T-helper 2 cell treated with Interferon-gamma antibody and Interleukin-4, amounts not matched to agents 5 μg/mL and 100 μg/mL, for 36 hours (primary cell): Measurements from ENCODE around the gene NR1H2.

Source experiments
- DNase-seq: peaks from one replicate; pipeline ENCODE4 v3.0.0; 2021; ENCODE audit warnings: low spot score
- H3K27ac Mint-ChIP-seq: one replicate; pipeline ENCODE4 v1.8.0; 2021; ENCODE audit warnings: mild to moderate bottlenecking, mixed read lengths
- H3K27me3 Mint-ChIP-seq: one replicate; pipeline ENCODE4 v1.8.0; 2021; ENCODE audit warnings: low read depth, mixed read lengths
- H3K36me3 Mint-ChIP-seq: one replicate; pipeline ENCODE4 v1.8.0; 2021; ENCODE audit warnings: low read depth, mixed read lengths
- H3K4me1 Mint-ChIP-seq: one replicate; pipeline ENCODE4 v1.8.0; 2021; ENCODE audit warnings: low read depth, mixed read lengths
- H3K4me3 Mint-ChIP-seq: one replicate; pipeline ENCODE4 v1.8.0; 2022; ENCODE audit warnings: mild to moderate bottlenecking, moderate library complexity, mixed read lengths
- H3K9me3 Mint-ChIP-seq: one replicate; pipeline ENCODE4 v1.8.0; 2021; ENCODE audit warnings: mixed read lengths

Gene NR1H2

DNA sequence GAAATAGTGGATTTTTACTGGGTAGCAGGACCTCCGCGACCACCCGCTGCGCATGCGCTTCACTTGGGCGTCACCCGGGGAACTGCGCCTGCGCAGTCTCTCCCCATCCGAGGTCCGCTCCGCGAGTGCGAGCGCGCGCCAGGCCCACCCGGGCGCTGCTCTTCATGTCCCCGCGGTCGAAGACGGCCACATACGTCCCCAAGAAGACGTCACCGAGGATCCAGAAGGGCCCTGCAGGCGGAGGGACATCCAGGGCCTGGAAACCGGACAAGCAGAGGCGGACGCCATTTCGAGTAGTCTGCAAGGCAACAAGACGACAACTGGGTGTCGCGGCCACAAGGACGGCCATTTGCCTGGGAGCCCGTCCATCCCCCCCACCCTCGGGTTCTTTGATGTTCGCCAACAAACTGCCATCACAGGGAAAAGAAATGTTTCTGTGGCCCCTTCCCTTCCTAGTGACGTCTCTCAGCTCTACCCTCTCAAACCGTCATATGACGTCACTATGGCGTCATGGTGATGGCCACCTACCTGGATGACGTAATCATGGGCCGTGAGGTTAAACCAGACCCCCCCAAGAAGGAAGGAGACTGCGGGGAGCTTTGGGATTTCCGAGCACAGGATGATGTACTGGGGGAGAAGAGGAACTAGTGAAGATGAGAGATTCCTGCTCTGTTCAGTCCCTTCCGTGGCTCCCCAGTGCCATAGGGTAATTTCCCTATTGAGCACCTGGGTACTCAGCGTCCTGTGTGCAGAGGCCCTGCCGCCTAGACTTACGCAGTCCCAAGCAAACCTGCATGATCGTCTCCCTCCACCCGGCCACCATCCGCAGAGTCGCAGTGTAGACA lies 17.6 kb upstream of the NR1H2 start:
- no peaks in the 10 kb centered on the region for H3K9me3 Mint-ChIP-seq
- H3K36me3 Mint-ChIP-seq = peaks cover 2% of the 10 kb centered on the region
- H3K27me3 Mint-ChIP-seq = no peaks in the 10 kb centered on the region
- H3K4me3 Mint-ChIP-seq = peak overlapping the region; percentile 92
- peaks cover 40% of the 10 kb centered on the region for H3K4me1 Mint-ChIP-seq
- H3K27ac Mint-ChIP-seq = peak overlapping the region; percentile 98
- DNase-seq = peak; percentile 82

DNA sequence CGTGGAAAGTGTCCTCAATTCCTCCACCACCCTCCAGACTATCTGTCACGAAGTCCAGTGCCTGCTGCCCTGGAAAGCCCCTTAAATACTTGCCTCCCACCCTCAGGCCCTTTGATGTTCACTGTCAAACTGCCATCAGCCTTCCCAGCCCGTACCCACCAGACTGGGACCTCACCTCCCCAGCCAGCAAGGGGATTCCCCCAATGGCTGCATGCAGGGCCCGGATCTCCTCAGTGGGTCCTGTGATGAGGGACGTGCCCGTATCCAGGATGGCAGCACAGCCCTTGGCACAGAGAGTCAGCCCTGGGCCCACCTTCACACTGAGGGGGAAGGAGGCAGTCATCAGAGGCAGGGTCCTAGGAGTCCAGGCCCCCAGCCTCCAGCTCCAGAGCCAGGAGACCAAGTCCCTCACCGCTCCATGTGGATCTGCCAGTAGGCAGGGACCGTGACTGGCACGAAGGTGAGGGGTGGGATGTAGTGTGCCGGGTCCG lies 16.9 kb upstream of the NR1H2 start:
- Mint-ChIP-seq H3K27ac (peak overlapping the region; percentile 98), H3K4me3 (peak overlapping the region; percentile 92)

DNA sequence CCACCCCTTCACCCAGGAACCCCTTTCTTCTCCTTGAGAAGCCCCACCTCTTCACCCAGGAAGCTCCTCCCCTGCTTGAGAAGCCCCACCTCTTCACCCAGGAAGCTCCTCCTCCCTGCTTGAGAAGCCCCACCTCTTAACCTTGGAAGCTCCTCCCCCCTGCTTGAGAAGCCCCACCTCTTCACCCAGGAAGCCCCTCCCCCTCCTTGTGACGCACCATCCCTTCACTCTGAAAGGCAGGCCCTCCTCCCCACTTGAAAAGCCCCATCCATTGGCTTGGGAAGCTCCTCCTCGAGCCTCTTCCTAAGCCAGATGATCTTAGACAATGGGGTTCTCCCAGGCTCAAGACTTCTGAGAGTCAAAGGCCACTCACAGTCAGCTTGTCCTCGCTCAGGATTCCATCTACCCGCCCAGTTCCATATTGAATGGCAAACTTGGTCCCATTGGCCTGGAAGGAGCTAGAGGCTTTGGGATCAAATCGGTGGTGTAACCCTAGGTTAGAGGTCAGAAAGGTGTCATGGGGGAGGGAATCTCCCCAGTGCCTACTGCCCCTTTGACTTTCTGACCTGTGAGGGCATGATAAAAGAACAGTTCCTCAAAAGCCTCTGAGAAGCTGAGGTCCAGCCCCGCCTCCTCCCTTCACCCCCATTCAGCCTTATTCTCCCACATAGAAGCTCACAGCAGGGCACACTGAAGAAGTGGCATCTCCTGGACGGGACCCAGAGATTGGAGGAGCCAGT lies 14.8 kb upstream of the NR1H2 start:
- H3K9me3 Mint-ChIP-seq = no peaks in the 10 kb centered on the region
- DNase-seq = no peak
- peaks cover 2% of the 10 kb centered on the region for H3K36me3 Mint-ChIP-seq
- peak overlapping the region; percentile 64 for H3K27ac Mint-ChIP-seq
- no peaks in the 10 kb centered on the region for H3K27me3 Mint-ChIP-seq
- H3K4me3 Mint-ChIP-seq = no peak overlapping the region
- peaks cover 53% of the 10 kb centered on the region for H3K4me1 Mint-ChIP-seq

More for the DNA sequence above, 16.9 kb upstream of the NR1H2 start:
- Mint-ChIP-seq H3K36me3 (peaks cover 2% of the 10 kb centered on the region), H3K4me1 (peaks cover 41% of the 10 kb centered on the region), H3K9me3 (no peaks in the 10 kb centered on the region), H3K27me3 (no peaks in the 10 kb centered on the region)
- no peak for DNase-seq

DNA sequence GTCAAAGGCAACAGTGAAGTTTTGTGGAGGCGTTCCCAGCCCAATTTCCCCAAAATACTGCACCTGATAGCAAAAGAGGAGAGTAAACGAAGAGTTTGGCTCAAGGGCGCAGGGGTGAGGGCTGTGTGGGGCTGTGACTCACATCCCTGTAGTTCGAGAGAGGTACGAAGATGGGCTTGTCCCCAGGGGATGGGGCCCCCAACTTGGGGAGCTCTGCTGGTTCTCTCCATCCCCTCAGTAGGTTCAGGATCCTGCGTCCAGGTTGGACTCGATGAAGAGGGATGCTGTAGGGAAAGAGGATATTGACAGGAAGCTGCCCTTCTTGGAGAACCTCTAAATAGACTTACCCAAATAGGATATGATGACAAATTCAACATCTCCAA lies 14.2 kb upstream of the NR1H2 start:
- DNase-seq = no peak
- peaks cover 2% of the 10 kb centered on the region for H3K36me3 Mint-ChIP-seq

DNA sequence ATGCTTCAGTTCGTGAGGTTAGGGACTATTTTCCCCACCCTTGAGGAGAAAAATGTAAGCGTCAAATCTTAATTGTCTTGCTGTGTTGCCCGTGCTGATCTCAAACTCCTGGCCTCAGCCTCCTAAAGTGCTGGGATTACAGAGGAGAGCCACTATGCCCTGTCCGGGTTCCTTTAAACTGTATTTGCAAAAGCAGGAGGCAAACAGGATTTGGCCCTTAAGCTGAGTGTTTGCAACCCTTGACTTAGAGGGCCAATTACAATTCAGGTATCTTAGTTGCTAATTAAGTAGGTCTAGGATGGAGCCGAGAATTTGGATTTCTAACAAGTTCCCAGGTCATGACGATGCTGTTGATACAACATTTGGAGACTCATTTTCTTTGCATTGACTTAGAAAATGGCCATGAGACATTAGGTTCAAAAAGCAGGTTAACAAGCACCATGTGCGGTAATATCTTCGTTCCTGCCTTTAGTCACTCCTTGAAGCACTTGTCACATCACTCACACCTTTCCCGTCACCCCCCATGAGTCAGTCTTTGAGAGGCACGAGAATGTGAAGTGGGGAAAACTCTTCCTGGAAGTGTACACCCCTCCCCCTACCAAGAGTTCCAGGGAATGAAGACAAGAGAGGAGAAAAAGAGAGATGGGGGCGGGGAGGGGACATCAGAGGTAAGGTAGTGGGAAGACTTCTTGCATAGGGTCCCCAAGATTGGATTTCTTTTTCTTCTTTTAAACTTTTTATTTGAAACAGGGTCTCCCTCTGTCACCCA lies 13.4 kb upstream of the NR1H2 start:
- Mint-ChIP-seq H3K27ac (peak overlapping the region; percentile 77), H3K27me3 (no peaks in the 10 kb centered on the region), H3K36me3 (peaks cover 2% of the 10 kb centered on the region), H3K9me3 (no peaks in the 10 kb centered on the region), H3K4me1 (peaks cover 51% of the 10 kb centered on the region), H3K4me3 (peak overlapping the region; percentile 47)
- peak; percentile 53 for DNase-seq

More for the DNA sequence above, 14.2 kb upstream of the NR1H2 start:
- no peaks in the 10 kb centered on the region for H3K27me3 Mint-ChIP-seq
- H3K9me3 Mint-ChIP-seq = no peaks in the 10 kb centered on the region
- H3K4me3 Mint-ChIP-seq = no peak overlapping the region
- peak overlapping the region; percentile 66 for H3K27ac Mint-ChIP-seq
- H3K4me1 Mint-ChIP-seq = peaks cover 51% of the 10 kb centered on the region

DNA sequence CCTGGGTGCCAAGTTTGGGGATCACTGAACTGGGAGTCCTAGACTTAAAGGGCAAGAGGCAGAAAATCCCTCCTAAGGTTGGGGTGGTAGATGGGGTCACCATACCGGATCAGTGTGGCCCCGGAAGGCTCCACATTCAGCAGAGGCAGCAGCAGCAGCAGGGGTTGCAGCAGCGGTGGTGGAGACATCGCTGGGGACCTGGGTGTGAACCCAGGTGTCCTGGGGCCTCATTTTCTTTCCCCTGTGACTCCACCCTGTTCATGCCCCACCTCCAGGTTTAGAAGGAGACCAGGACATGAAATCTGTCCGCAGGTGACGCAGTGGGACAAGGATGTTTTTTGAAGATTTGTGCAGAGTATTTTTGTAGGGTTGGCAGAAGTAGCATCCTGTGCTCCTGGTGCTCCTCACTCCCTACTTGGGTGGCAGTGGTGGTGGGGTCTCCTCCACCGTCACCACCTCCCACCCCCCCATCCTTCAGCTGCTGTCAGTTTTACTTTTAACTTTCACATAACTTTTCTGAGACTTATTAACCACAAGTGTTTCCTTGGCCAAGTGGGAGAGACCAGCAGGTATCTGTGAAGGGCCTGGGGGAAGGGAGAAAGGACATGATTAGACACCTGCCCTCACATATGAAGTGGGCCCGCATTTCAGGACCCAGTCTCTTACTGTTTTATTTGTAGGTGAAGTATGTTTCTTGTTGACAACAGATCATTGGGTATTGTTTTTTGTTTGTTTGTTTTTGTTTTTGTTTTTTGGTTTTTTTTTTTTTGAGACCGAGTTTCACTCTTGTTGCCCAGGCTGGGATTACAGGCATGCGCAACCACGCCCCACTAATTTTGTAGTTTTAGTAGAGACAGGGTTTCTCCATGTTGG lies 10.6 kb upstream of the NR1H2 start, which contains the start of gene NAPSA:
Gene NAPSA (minus strand): TSS at position 206 of the 873 bp plus-strand sequence. CDS start 18 bp downstream, at position 188.
- Mint-ChIP-seq H3K4me1 (peaks cover 42% of the 10 kb centered on the region), H3K4me3 (peak within 1 kb of the TSS; percentile 47), H3K27ac (peak within 1 kb of the TSS; percentile 80), H3K36me3 (no peaks in the 10 kb centered on the region), H3K9me3 (no peaks in the 10 kb centered on the region), H3K27me3 (no peaks in the 10 kb centered on the region)
- no peak for DNase-seq

DNA sequence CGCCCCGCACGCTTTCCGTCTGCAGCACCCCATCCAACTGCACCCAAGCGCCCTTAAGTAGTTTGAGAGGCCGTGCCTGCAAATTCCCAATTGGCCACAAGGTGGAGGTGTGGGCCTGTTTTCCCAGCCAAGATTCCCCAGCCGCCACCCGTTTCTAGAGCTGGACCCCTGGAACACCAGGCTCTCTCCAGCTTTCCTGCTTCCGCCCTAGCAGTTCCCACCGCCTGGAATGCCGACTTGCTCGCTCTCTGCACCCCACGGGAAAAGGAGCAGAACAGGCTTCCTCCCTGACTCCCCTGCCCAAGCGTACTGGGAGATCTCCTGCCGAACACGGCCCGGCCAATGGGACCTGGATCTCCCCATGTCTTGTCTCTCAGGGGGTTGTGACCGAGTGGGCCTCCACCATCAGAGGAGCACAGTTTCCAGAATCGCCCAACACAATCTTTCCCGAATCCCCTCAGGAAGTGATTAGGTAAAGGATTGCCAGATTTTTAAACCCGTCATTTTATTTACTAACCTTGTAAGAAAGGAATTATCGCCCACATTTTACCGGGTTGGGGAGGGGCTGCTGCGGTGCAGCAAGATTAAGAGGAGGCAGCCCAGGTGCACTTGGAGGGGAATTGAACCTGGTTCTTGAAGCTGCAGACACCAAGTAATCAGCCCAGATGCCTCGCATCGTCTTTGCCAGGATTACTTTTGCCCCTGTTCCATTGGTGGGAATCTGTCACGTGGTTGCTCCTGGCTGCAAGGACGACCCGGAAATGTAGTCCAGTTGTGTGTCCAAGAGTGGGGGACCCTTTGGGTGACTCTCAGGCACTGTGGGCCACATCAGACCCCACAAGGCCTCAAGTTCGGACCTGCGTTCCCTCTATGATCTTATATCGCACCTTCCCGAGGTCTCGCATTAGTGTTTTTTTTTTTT lies 7.3 kb upstream of the NR1H2 start:
- Mint-ChIP-seq H3K4me1 (peaks cover 24% of the 10 kb centered on the region), H3K27me3 (no peaks in the 10 kb centered on the region), H3K27ac (peak overlapping the region; percentile 82), H3K4me3 (peak overlapping the region; percentile 92), H3K36me3 (no peaks in the 10 kb centered on the region), H3K9me3 (no peaks in the 10 kb centered on the region)
- peak; percentile 76 for DNase-seq

DNA sequence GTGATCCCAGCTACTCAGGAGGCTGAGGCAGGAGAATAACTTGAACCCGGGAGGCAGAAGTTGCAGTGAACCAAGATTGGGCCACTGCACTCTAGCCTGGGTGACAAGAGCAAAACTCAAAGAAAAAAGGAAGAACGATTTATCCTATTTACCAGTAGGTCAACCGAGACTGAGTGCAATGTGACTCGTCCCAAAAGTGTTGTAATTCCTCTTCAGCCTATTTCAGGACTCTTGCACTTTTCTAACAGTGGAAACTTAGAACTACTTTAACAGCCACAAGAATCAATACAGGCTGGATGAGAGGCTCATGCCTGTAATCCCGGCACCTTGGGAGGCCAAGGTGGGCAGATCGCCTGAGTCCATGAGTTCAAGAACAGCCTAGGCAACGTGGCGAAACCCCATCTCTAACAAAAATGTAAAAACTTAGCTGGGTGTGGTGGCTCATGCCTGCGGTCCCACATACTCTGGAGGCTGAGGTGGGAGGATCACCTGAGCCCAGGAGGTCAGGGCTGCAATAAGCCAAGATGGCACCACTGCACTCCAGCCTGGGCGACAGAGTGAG lies 4.3 kb upstream of the NR1H2 start:
- Mint-ChIP-seq H3K4me1 (peaks cover 18% of the 10 kb centered on the region), H3K27ac (no peak overlapping the region), H3K4me3 (no peak overlapping the region), H3K9me3 (no peaks in the 10 kb centered on the region), H3K27me3 (no peaks in the 10 kb centered on the region), H3K36me3 (peaks cover 3% of the 10 kb centered on the region)
- DNase-seq = no peak

DNA sequence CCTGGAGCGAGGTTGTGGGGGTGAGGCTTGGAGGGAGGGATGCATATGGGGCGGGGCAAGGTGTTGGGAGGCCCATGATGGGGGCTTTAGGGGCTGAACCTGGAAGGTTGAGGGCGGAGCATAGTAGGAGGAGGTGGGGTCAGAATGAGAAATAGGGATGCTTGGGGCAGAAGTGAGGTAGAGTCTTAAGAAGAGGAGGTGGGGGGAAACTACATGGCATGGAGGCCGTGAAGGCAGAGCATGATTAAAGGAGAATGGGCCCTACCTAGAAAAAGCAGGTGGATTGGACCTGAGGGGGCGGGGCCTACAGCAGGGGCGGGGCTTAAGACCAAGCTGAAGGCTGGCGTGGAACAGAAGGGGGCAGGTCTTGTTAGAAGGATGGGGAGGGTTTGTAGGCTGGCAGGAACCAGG lies 799 bp downstream of the NR1H2 start:
- H3K4me1 Mint-ChIP-seq = peaks cover 13% of the 10 kb centered on the region
- peak overlapping the region; percentile 98 for H3K27ac Mint-ChIP-seq
- DNase-seq = no peak
- H3K36me3 Mint-ChIP-seq = peaks cover 38% of the 10 kb centered on the region
- peak overlapping the region; percentile 88 for H3K4me3 Mint-ChIP-seq
- no peaks in the 10 kb centered on the region for H3K27me3 Mint-ChIP-seq
- H3K9me3 Mint-ChIP-seq = no peaks in the 10 kb centered on the region

DNA sequence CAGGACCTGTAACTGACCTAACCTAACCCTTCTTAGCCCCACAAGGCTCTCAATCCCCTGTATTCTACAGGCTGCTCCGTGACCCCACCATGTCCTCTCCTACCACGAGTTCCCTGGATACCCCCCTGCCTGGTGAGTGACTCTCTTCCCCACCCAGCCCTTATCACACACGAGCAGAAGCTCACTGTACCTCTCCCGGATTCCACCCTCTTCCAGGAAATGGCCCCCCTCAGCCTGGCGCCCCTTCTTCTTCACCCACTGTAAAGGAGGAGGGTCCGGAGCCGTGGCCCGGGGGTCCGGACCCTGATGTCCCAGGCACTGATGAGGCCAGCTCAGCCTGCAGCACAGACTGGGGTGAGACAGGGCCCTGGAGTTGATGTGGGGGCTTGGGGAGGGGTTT lies 1.3 kb downstream of the NR1H2 start:
- Mint-ChIP-seq H3K36me3 (peaks cover 38% of the 10 kb centered on the region), H3K27ac (no peak overlapping the region), H3K27me3 (no peaks in the 10 kb centered on the region), H3K9me3 (no peaks in the 10 kb centered on the region), H3K4me1 (peaks cover 13% of the 10 kb centered on the region), H3K4me3 (peak overlapping the region; percentile 88)
- DNase-seq = no peak

DNA sequence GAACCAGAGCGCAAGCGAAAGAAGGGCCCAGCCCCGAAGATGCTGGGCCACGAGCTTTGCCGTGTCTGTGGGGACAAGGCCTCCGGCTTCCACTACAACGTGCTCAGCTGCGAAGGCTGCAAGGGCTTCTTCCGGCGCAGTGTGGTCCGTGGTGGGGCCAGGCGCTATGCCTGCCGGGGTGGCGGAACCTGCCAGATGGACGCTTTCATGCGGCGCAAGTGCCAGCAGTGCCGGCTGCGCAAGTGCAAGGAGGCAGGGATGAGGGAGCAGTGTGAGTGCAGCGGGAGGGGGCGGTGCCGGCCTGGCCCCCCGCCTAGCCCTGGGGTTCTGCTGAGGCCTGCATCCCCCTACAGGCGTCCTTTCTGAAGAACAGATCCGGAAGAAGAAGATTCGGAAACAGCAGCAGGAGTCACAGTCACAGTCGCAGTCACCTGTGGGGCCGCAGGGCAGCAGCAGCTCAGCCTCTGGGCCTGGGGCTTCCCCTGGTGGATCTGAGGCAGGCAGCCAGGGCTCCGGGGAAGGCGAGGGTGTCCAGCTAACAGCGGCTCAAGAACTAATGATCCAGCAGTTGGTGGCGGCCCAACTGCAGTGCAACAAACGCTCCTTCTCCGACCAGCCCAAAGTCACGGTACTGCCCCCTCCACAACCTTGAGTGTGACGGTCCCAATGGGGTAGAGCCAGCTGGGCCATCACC lies 2.1 kb downstream of the NR1H2 start:
- H3K27me3 Mint-ChIP-seq = no peaks in the 10 kb centered on the region

More for the DNA sequence above, 2.1 kb downstream of the NR1H2 start:
- Mint-ChIP-seq H3K4me3 (no peak overlapping the region), H3K4me1 (peaks cover 15% of the 10 kb centered on the region), H3K27ac (peak overlapping the region; percentile 47), H3K36me3 (peaks cover 40% of the 10 kb centered on the region), H3K9me3 (no peaks in the 10 kb centered on the region)
- no peak for DNase-seq
